ENCODE measurements around the gene TBPL1. TPM values are rescaled to one million over a fixed set of nuclear protein-coding genes. Genes with fewer than 3 reads are reported as not detected.
A peak's percentile ranks its signal among the peaks of the same experiment; 100 is the strongest.
"Not testable (repeated sequence)": the region's sequence is repeated elsewhere in the genome, so short reads cannot be mapped to it uniquely, and the experiment has no call there.

TBPL1 gene
- total RNA-seq, 1 donor from 2014 or later: 35.7 TPM

GRCh38 chr6:133973109-133973971 is 20.3 kb downstream of the TBPL1 start:
- Mint-ChIP-seq H3K27me3 (no peaks in the 10 kb centered on the region), H3K9me3 (no peaks in the 10 kb centered on the region), H3K4me1 (peaks cover 21% of the 10 kb centered on the region), H3K27ac (no peak overlapping the region), H3K36me3 (ENCODE audit: low read depth) (peaks cover 9% of the 10 kb centered on the region), H3K4me3 (no peak overlapping the region)
- CTCF ChIA-PET: interaction anchor here (0.7 to 3.3 kb wide), 24 partner anchors 9 to 967 kb away, joined by 3 to 51 read pairs (median 4); partner anchors contain the start of genes SLC2A12 and TBPL1
- POLR2A ChIA-PET: interaction anchor here (1.1 to 1.3 kb wide), 2 partner anchors 20 to 21 kb away, joined by 4 to 6 read pairs; partner anchors contain the start of gene TBPL1
- DNase-seq (no peak), ATAC-seq (ENCODE audit: low read depth) (peak; percentile 61)
- intact Hi-C loops (cut with micrococcal nuclease): loop anchor here (1.0 kb wide), 4 partner anchors 21 to 124 kb away; no protein-coding TSS in a partner anchor
- TF ChIP-seq, protein P1, sequence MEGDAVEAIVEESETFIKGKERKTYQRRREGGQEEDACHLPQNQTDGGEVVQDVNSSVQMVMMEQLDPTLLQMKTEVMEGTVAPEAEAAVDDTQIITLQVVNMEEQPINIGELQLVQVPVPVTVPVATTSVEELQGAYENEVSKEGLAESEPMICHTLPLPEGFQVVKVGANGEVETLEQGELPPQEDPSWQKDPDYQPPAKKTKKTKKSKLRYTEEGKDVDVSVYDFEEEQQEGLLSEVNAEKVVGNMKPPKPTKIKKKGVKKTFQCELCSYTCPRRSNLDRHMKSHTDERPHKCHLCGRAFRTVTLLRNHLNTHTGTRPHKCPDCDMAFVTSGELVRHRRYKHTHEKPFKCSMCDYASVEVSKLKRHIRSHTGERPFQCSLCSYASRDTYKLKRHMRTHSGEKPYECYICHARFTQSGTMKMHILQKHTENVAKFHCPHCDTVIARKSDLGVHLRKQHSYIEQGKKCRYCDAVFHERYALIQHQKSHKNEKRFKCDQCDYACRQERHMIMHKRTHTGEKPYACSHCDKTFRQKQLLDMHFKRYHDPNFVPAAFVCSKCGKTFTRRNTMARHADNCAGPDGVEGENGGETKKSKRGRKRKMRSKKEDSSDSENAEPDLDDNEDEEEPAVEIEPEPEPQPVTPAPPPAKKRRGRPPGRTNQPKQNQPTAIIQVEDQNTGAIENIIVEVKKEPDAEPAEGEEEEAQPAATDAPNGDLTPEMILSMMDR (IDR thresholded peaks at IDR 0.05): peak; percentile 86

GRCh38 chr6:133977983-133978895 is 25.2 kb downstream of the TBPL1 start:
- Mint-ChIP-seq H3K4me3 (no peak overlapping the region), H3K9me3 (no peaks in the 10 kb centered on the region), H3K4me1 (peaks cover 11% of the 10 kb centered on the region), H3K36me3 (ENCODE audit: low read depth) (peaks cover 27% of the 10 kb centered on the region), H3K27me3 (no peaks in the 10 kb centered on the region), H3K27ac (no peak overlapping the region)
- ChIA-PET CTCF (interaction anchor here (1.3 to 3.1 kb wide), 2 partner anchors 54 to 62 kb away, joined by 3 to 13 read pairs; no protein-coding TSS in a partner anchor), POLR2A (no interaction called here)
- ATAC-seq (ENCODE audit: low read depth) (no peak), DNase-seq (no peak)
- intact Hi-C loops (cut with micrococcal nuclease): no loop called here
- TF ChIP-seq, protein P1 (IDR thresholded peaks at IDR 0.05): no peak

- Mint-ChIP-seq H3K4me1 (peaks cover 9% of the 10 kb centered on the region), H3K27me3 (no peaks in the 10 kb centered on the region), H3K9me3 (no peaks in the 10 kb centered on the region), H3K36me3 (ENCODE audit: low read depth) (peaks cover 33% of the 10 kb centered on the region), H3K27ac (no peak overlapping the region), H3K4me3 (no peak overlapping the region)
- intact Hi-C loops (cut with micrococcal nuclease): no loop called here
- no peak for ATAC-seq (ENCODE audit: low read depth)
- ChIA-PET POLR2A (no interaction called here), CTCF (interaction anchor here (3.1 kb wide), 1 partner anchor 54 kb away, joined by 13 read pairs; no protein-coding TSS in a partner anchor)
- DNase-seq: no peak
- TF ChIP-seq, protein P1 (IDR thresholded peaks at IDR 0.05): no peak
Measured at GRCh38 chr6:133978896-133979240, 25.8 kb downstream of the TBPL1 start.

GRCh38 chr6:133979269-133979963 is 26.4 kb downstream of the TBPL1 start:
- H3K4me1 Mint-ChIP-seq; ATAC-seq (ENCODE audit: low read depth); DNase-seq; intact Hi-C loops (cut with micrococcal nuclease); POLR2A ChIA-PET; CTCF ChIA-PET; H3K27ac Mint-ChIP-seq; H3K9me3 Mint-ChIP-seq; H3K27me3 Mint-ChIP-seq; H3K4me3 Mint-ChIP-seq: not testable (repeated sequence)
- peaks cover 37% of the 10 kb centered on the region for H3K36me3 Mint-ChIP-seq (ENCODE audit: low read depth)

DNA sequence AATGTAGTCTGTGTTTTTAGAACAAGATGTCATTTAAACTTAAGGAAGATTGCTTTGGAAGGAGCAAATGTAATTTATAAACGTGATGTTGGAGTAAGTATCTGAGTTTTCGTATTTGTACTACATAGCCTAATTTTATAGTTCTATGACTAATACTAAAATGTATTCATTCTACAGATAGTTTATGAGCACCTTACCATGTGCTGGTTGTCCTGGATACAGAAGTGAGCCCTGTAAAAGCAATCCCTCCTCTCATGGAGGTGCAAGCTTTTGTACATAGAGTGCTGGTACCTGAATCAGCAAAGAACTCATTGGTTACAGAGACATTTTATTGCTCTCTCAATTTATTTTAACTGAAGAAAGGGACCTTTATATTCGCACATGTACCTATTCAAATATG is 27.1 kb downstream of the TBPL1 start:
- ChIA-PET CTCF (no interaction called here), POLR2A (no interaction called here)
- no peak overlapping the region for H3K4me3 Mint-ChIP-seq
- no peaks in the 10 kb centered on the region for H3K9me3 Mint-ChIP-seq
- H3K36me3 Mint-ChIP-seq (ENCODE audit: low read depth): peaks cover 42% of the 10 kb centered on the region
- TF ChIP-seq, protein P1 (IDR thresholded peaks at IDR 0.05): no peak
- peaks cover 9% of the 10 kb centered on the region for H3K4me1 Mint-ChIP-seq
- ATAC-seq (ENCODE audit: low read depth): no peak
- H3K27ac Mint-ChIP-seq: no peak overlapping the region
- H3K27me3 Mint-ChIP-seq: no peaks in the 10 kb centered on the region
- intact Hi-C loops (cut with micrococcal nuclease): no loop called here
- DNase-seq: no peak
